HepG2 (cell line): ENCODE data around the gene CES1. TPM values are rescaled to one million over a fixed set of nuclear protein-coding genes. Genes with fewer than 3 reads are reported as not detected.

ENCODE experiments used
- E2F1 ChIP-seq: sonication (generic); formaldehyde crosslinking; IDR thresholded peaks from 2 replicates; pipeline ENCODE4 v1.5.0; 2020; ENCODE audit warnings: missing genetic modification reagents
- EEA1 ChIP-seq: sonication (generic); formaldehyde crosslinking; IDR thresholded peaks from 2 replicates; pipeline ENCODE4 v1.5.1; 2020; ENCODE audit warnings: mild to moderate bottlenecking, missing genetic modification reagents, borderline replicate concordance
- FOXP4 ChIP-seq: sonication (generic); formaldehyde crosslinking; IDR thresholded peaks from 2 replicates; pipeline ENCODE4 v1.4.0; 2020; ENCODE audit warnings: missing genetic modification reagents
- GATAD1 ChIP-seq: IDR thresholded peaks from 2 replicates; pipeline ENCODE4 v1.6.1; 2016; ENCODE audit warnings: missing genetic modification reagents, missing compliant biosample characterization
- HOXA5 ChIP-seq: sonication (generic); formaldehyde crosslinking; IDR thresholded peaks from 2 replicates; pipeline ENCODE4 v1.4.0; 2020; ENCODE audit warnings: missing genetic modification reagents
- NFATC3 ChIP-seq: sonication (generic); formaldehyde crosslinking; IDR thresholded peaks from 2 replicates; pipeline ENCODE4 v1.5.1; 2020; ENCODE audit warnings: mild to moderate bottlenecking, missing genetic modification reagents
- POLR2AphosphoS5 ChIP-seq: IDR thresholded peaks from 2 replicates; pipeline ENCODE4 v1.6.1; 2012; ENCODE audit warnings: low read depth, low read length
- RFXANK ChIP-seq: IDR thresholded peaks from 2 replicates; pipeline ENCODE4 v1.6.1; 2016
- TFDP1 ChIP-seq: IDR thresholded peaks from 2 replicates; pipeline ENCODE4 v1.6.1; 2016; ENCODE audit warnings: missing compliant biosample characterization, missing genetic modification reagents, borderline replicate concordance
- YY1 ChIP-seq: IDR thresholded peaks from 2 replicates; pipeline ENCODE4 v1.6.1; 2011; ENCODE audit warnings: low read length, low read depth, moderate library complexity, mild to moderate bottlenecking; ENCODE audit not compliant: insufficient read depth, insufficient replicate concordance
- ZHX2 ChIP-seq, 2 experiments: sonication (generic) in 1 of 2; formaldehyde crosslinking in 1 of 2; IDR thresholded peaks; 2 replicates each; pipeline versions ENCODE4 v1.6.1 to v1.9.0; 2014 to 2022; ENCODE audit warnings: antibody characterized with exemption in 1 of 2, borderline replicate concordance in 1 of 2, inconsistent platforms in 1 of 2, low read depth in 1 of 2, missing genetic modification reagents in 1 of 2
- ZMAT3 ChIP-seq: sonication (generic); formaldehyde crosslinking; conservative IDR thresholded peaks from 2 replicates; pipeline ENCODE4 v1.7.0; 2021; ENCODE audit warnings: missing genetic modification reagents
- ZMYM3 ChIP-seq: sonication (generic); formaldehyde crosslinking; IDR thresholded peaks from 2 replicates; pipeline ENCODE4 v1.5.1; 2020; ENCODE audit warnings: mild to moderate bottlenecking, missing genetic modification reagents
- ZNF160 ChIP-seq: sonication (generic); formaldehyde crosslinking; IDR thresholded peaks from 2 replicates; pipeline ENCODE4 v1.8.0; 2022; ENCODE audit warnings: mild to moderate bottlenecking, inconsistent platforms, missing genetic modification reagents
- ZNF768 ChIP-seq: sonication (generic); formaldehyde crosslinking; IDR thresholded peaks from 2 replicates; pipeline ENCODE4 v1.4.0; 2020; ENCODE audit warnings: missing genetic modification reagents
- ZNF784 ChIP-seq: sonication (generic); formaldehyde crosslinking; IDR thresholded peaks from 2 replicates; pipeline ENCODE4 v1.5.1; 2020; ENCODE audit warnings: missing genetic modification reagents, mild to moderate bottlenecking, borderline replicate concordance
- polyA plus RNA-seq, 8 experiments: library from polyadenylated mRNA; depleted of rRNA in 3 of 8; stranded (reverse) in 7 of 8; unstranded in 1 of 8; fragments of >200 nt; fragmentation: Illumina TruSeq in 4 of 8; extraction: Trizol in 4 of 8; gene quantifications; 2 replicates each; pipeline versions ENCODE4 v1.2.1 to v1.2.3, GENCODE V29; 2011 to 2016; ENCODE audit warnings: low read depth in 4 of 8, missing spikeins in 1 of 8, mixed read lengths in 1 of 8; ENCODE audit not compliant: insufficient read depth in 1 of 8
- total RNA-seq, 5 experiments: library from RNA; depleted of rRNA; stranded (reverse); fragments of >200 nt; fragmentation: Illumina TruSeq; extraction: Trizol; gene quantifications; 2 replicates each; pipeline ENCODE4 v1.2.3, GENCODE V29; 2016; ENCODE audit warnings: low read depth in 1 of 5

The CES1 gene
- total and polyA plus RNA-seq, 2 of the 13 experiments (the other 11 are each of a cell fraction or from before 2014, with no cell fraction given) = 136 to 198 TPM

- peak; percentile 54; the same call in 1 of the 2 replicates for TF ChIP-seq ZMAT3 (CRISPR knock-in tag)
- TF ChIP-seq GATAD1 (CRISPR knock-in tag) = 0 out of 2 replicates have a peak, but pooled peaks have one; percentile 18
- peak; percentile 13; the same call in 1 of the 2 replicates for TF ChIP-seq ZMYM3 (CRISPR knock-in tag)
- peak; percentile 88 for TF ChIP-seq POLR2AphosphoS5
- TF ChIP-seq YY1 = no peak
- 0 out of 2 replicates have a peak, but pooled peaks have one; percentile 17 for TF ChIP-seq TFDP1 (CRISPR knock-in tag)
- peak; percentile 89 for TF ChIP-seq ZNF768 (CRISPR knock-in tag)
- TF ChIP-seq EEA1 (CRISPR knock-in tag) = peak; percentile 2; the same call in 1 of the 2 replicates
- TF ChIP-seq ZNF784 (CRISPR knock-in tag) = no peak
- no peak for TF ChIP-seq RFXANK (CRISPR knock-in tag)
- TF ChIP-seq FOXP4 = peak; percentile 77
- TF ChIP-seq ZHX2 (IDR thresholded peaks at IDR 0.05; ENCODE audit: low read depth) = peak; percentile 56; the same call in 1 of the 2 replicates
- TF ChIP-seq ZHX2 (CRISPR knock-in tag; IDR thresholded peaks at IDR 0.05; ENCODE audit: borderline replicate concordance) = no peak
- TF ChIP-seq NFATC3 (CRISPR knock-in tag) = peak; percentile 73; the same call in 1 of the 2 replicates
- 0 out of 2 replicates have a peak, but pooled peaks have one; percentile 24 for TF ChIP-seq ZNF160
- TF ChIP-seq E2F1 = no peak
- TF ChIP-seq HOXA5 = peak; percentile 51; the same call in 1 of the 2 replicates
These were observed at the start of gene CES1 (continued) for GRCh38 chr16:55832773-55833691.
